UCSD-AML1 (cell line): Measurements from ENCODE around the gene CPLX1.
"Not testable (repeated sequence)": the region's sequence is repeated elsewhere in the genome, so short reads cannot be mapped to it uniquely, and the experiment has no call there.

ENCODE experiments used
- DNase-seq: peaks from one replicate; lab custom pipeline; 2025; ENCODE audit not compliant: unreplicated experiment; lab: John Stamatoyannopoulos, UW

CPLX1 gene

GRCh38 chr4:739569-739968 lies 86.4 kb downstream of the CPLX1 start:
- no peak for DNase-seq

GRCh38 chr4:738781-739280 lies 87.1 kb downstream of the CPLX1 start:
- no peak for DNase-seq

GRCh38 chr4:736561-736960 lies 89.4 kb downstream of the CPLX1 start:
- not testable (repeated sequence) for DNase-seq

GRCh38 chr4:735583-735982 lies 90.3 kb downstream of the CPLX1 start:
- no peak for DNase-seq
